ENCODE results near the gene SFMBT2.

GRCh38 chr10:7272008-7272407, 138.8 kb downstream of the SFMBT2 start:
- TF ChIP-seq CTCF (IDR thresholded peaks at IDR 0.05) (no peak), POLR2A (IDR thresholded peaks at IDR 0.05) (no peak)
